Heart left ventricle (tissue), 13 donors: ENCODE data around the gene UBR2.

Source experiments
- CTCF ChIP-seq, 12 donors: fragments of 200-600 bp; sonication (generic) in 4 of 12; IDR thresholded peaks; one replicate each; pipeline versions ENCODE4 v1.5.0 to v1.8.0; 2018 to 2022; ENCODE audit warnings: antibody characterized with exemption in 12 of 12, mild to moderate bottlenecking in 5 of 12
- POLR2A ChIP-seq, 2 donors: fragments of 450-650 bp; IDR thresholded peaks; one replicate each; pipeline ENCODE4 v1.6.1; 2017; ENCODE audit warnings: antibody characterized with exemption in 2 of 2, mild to moderate bottlenecking in 2 of 2, moderate library complexity in 2 of 2
- donor health status: ischemic (EF 13 %, LVEDD 7.1; RV severe dilation, severe dysfunction).
- donor health status: DM: no; HTN: yes; CAD: no.
- donor health status: DM: no; HTN: no; CAD: no.
- donor health status: ischemic (EF 25% LVEDD 6.9; RV normal size, moderate dysfunction).
- donor health status: ischemic (EF 25% LVEDD 5.7; RV mildly dilated, moderate dysfunction).
- donor health status: ischemic (EF 35%, LVEDD 5.7; RV mildly dilated, moderate dysfunction).
- donor health status: nonischemic (EF 11% LVEDD 7.7; RV severe dilation, severe dysfunction).
- donor health status: DM: yes; HTN: yes; CAD: no.
- donor health status: PGD.
- donor health status: ischemic (EF 29% LVEDD 5.4; RV normal size, mild dysfunction).
- donor health status: nonischemic (EF 23%, LVEDD 6.1; RV moderate dilation, normal function).

GRCh38 chr6:42652024-42652746 lies 88.4 kb downstream of the UBR2 start:
- TF ChIP-seq CTCF (IDR thresholded peaks at IDR 0.05) (no peak), POLR2A (IDR thresholded peaks at IDR 0.05) (no peak)
